Stomach (tissue), 9 donors: ENCODE results near the gene TXN2. TPM values are rescaled to one million over a fixed set of nuclear protein-coding genes. Genes with fewer than 3 reads are reported as not detected.

Source experiments
- DNase-seq, 2 donors: peaks; one replicate each; pipeline versions ENCODE4 v3.0.0 to v3.0.0-alpha.2; 2013 to 2019
- H3K27ac ChIP-seq, 5 donors: fragments of 200-600 bp in 4 of 5; sonication (generic) in 4 of 5; one replicate each; pipeline ENCODE4 v1.5.1; 2013 to 2019; ENCODE audit warnings: mild to moderate bottlenecking in 1 of 5, moderate library complexity in 1 of 5
- H3K27me3 ChIP-seq, 3 donors: fragments of 200-600 bp; sonication (generic); one replicate each; pipeline ENCODE4 v1.5.1; 2017 to 2019; ENCODE audit warnings: mixed run types in 1 of 3
- H3K36me3 ChIP-seq, 4 donors: fragments of 200-600 bp; sonication (generic); 1 replicate in 3 of 4; 2 replicates in 1 of 4; pipeline ENCODE4 v1.5.1; 2016 to 2019
- H3K4me1 ChIP-seq, 4 donors: fragments of 200-600 bp; sonication (generic); one replicate each; pipeline ENCODE4 v1.5.1; 2016 to 2019
- H3K4me3 ChIP-seq, 4 donors: fragments of 200-600 bp; sonication (generic) in 3 of 4; one replicate each; pipeline ENCODE4 v1.5.1; 2016 to 2019; ENCODE audit warnings: mild to moderate bottlenecking in 1 of 4
- H3K9me3 ChIP-seq, 4 donors: fragments of 200-600 bp; sonication (generic); one replicate each; pipeline ENCODE4 v1.5.1; 2016 to 2019
- CTCF ChIP-seq, 7 experiments: fragments of 450-650 bp in 4 of 7; fragments of 200-600 bp in 3 of 7; sonication (generic) in 3 of 7; IDR thresholded peaks; one replicate each; pipeline ENCODE4 v1.5.1; 2016 to 2019; ENCODE audit warnings: antibody characterized with exemption in 7 of 7, control low read depth in 2 of 7, mild to moderate bottlenecking in 1 of 7
- EP300 ChIP-seq: sonication (generic); formaldehyde crosslinking; IDR thresholded peaks from one replicate; pipeline ENCODE4 v1.6.1; 2017; ENCODE audit warnings: antibody characterized with exemption
- POLR2A ChIP-seq, 4 donors: fragments of 450-650 bp; IDR thresholded peaks; one replicate each; pipeline ENCODE4 v1.6.1; 2016; ENCODE audit warnings: antibody characterized with exemption in 4 of 4, control low read depth in 2 of 4, mild to moderate bottlenecking in 1 of 4, moderate library complexity in 1 of 4
- POLR2AphosphoS5 ChIP-seq, 3 donors: sonication (generic); formaldehyde crosslinking; IDR thresholded peaks; one replicate each; pipeline ENCODE4 v1.6.1; 2016; ENCODE audit warnings: antibody characterized with exemption in 3 of 3
- WGBS, 5 donors: extraction: QIAGEN DNeasy Blood & Tissue Kit in 3 of 5; methylation state at CpG; one replicate each; pipeline versions ENCODE4 v1.1.5 to v1.1.7; 2013 to 2018; 5-methylcytosine and 5-hydroxymethylcytosine counted together
- intact Hi-C: fragments of 100-400 bp; cut with DNase I; formaldehyde crosslinking; loops from one replicate; pipeline ENCODE4 v1.15.1; 2023; ENCODE audit warnings: low total_unique reads
- polyA plus RNA-seq, 3 donors: library from polyadenylated mRNA; stranded (reverse); fragments of 200-250 nt; gene quantifications; one replicate each; pipeline ENCODE4 v1.2.3, GENCODE V29; 2013
- total RNA-seq, 5 donors: library from RNA; depleted of rRNA; stranded (reverse); fragments of >200 nt; gene quantifications; one replicate each; pipeline versions ENCODE4 v1.1.0 to v1.2.3, GENCODE V29; 2014 to 2016
- donor health status: healthy with polysubstance abuse.
- donor health status: Bipolar disorder and iron deficiency.
- donor health status: healthy.

TXN2 gene
- total and polyA plus RNA-seq, 8 donors = 7.0 to 279 (median 89.3) TPM

GRCh38 chr22:36455571-36456463 lies 25.6 kb downstream of the TXN2 start:
- 58 to 70% (median 60%) methylated on average over 19 to 21 of the region's 21 CpGs for WGBS, 5 donors
- Histone ChIP-seq H3K36me3 (no peaks in the 10 kb centered on the region), H3K4me1 (peaks cover 49 to 75% (median 63%) of the 10 kb centered on the region in 4 donors), H3K4me3 (peak overlapping the region; percentile 38 to 56 (median 52)), H3K27me3 (no peaks in the 10 kb centered on the region), H3K9me3 (no peaks in the 10 kb centered on the region), H3K27ac (peak overlapping the region; percentile 91 to 95 (median 94))
- peak in 1 of 3 donors; percentile 35 for TF ChIP-seq POLR2AphosphoS5 (IDR thresholded peaks at IDR 0.05)
- TF ChIP-seq CTCF (IDR thresholded peaks at IDR 0.05) = no peak
- no peak for TF ChIP-seq EP300
- intact Hi-C loops = no loop called here
- peak; percentile 69 to 76 for DNase-seq

- Histone ChIP-seq H3K27ac (peak overlapping the region; percentile 91 to 95 (median 94)), H3K4me1 (peaks cover 52 to 83% (median 63%) of the 10 kb centered on the region in 4 donors), H3K27me3 (no peaks in the 10 kb centered on the region), H3K4me3 (peak overlapping the region; percentile 38 to 56 (median 52)), H3K36me3 (no peaks in the 10 kb centered on the region), H3K9me3 (no peaks in the 10 kb centered on the region)
- intact Hi-C loops = no loop called here
- WGBS, 5 donors = 0 to 2% (median 2%) methylated on average over 17 to 61 of the region's 61 CpGs
- TF ChIP-seq EP300 (no peak), CTCF (IDR thresholded peaks at IDR 0.05) (no peak), POLR2A (IDR thresholded peaks at IDR 0.05) (peak in 1 of 4 donors; percentile 36), POLR2AphosphoS5 (IDR thresholded peaks at IDR 0.05) (peak; percentile 86 to 94 (median 91))
- DNase-seq = peak; percentile 97 to 98
These were observed 26.4 kb downstream of the TXN2 start for GRCh38 chr22:36454916-36455570.

- intact Hi-C loops = no loop called here
- H3K27ac ChIP-seq = peak overlapping the region; percentile 33 to 95 (median 94)
These were observed 27.5 kb downstream of the TXN2 start for GRCh38 chr22:36453855-36454378.

More at GRCh38 chr22:36453855-36454378, 27.5 kb downstream of the TXN2 start:
- WGBS, 5 donors = 87 to 96% (median 94%) methylated on average over 14 to 16 of the region's 16 CpGs
- Histone ChIP-seq H3K9me3 (no peaks in the 10 kb centered on the region), H3K36me3 (no peaks in the 10 kb centered on the region), H3K4me1 (peaks cover 52 to 87% (median 60%) of the 10 kb centered on the region in 4 donors), H3K27me3 (no peaks in the 10 kb centered on the region), H3K4me3 (peak overlapping the region in 1 of 4 donors; percentile 50)
- TF ChIP-seq POLR2A (IDR thresholded peaks at IDR 0.05) (no peak), CTCF (IDR thresholded peaks at IDR 0.05) (no peak), EP300 (no peak), POLR2AphosphoS5 (IDR thresholded peaks at IDR 0.05) (no peak)
- no peak for DNase-seq
